NT2/D1 (cell line): Measurements from ENCODE around the gene SLC45A1.
"Not testable (repeated sequence)": the region's sequence is repeated elsewhere in the genome, so short reads cannot be mapped to it uniquely, and the experiment has no call there.

Experiments used
- DNase-seq: peaks from one replicate; pipeline ENCODE4 v3.0.0-alpha.2; 2011; ENCODE audit warnings: low read depth, low spot score
- H3K27me3 ChIP-seq: 2 replicates; pipeline ENCODE4 v1.6.0; 2011; ENCODE audit warnings: mild to moderate bottlenecking; ENCODE audit not compliant: insufficient read length, insufficient read depth
- H3K36me3 ChIP-seq: 2 replicates; pipeline ENCODE4 v1.6.1; 2011; ENCODE audit warnings: mild to moderate bottlenecking, low read length, mixed read lengths; ENCODE audit not compliant: insufficient read depth, insufficient read length
- H3K4me1 ChIP-seq: 2 replicates; pipeline ENCODE4 v1.5.1; 2011; ENCODE audit not compliant: insufficient read depth, insufficient read length
- H3K4me3 ChIP-seq: 2 replicates; pipeline ENCODE4 v1.5.1; 2011; ENCODE audit warnings: low read depth; ENCODE audit not compliant: insufficient read length
- H3K9ac ChIP-seq: 2 replicates; pipeline ENCODE4 v1.6.0; 2011; ENCODE audit warnings: low read depth; ENCODE audit not compliant: insufficient read length
- H3K9me3 ChIP-seq: 2 replicates; pipeline ENCODE4 v1.5.1; 2011; ENCODE audit warnings: mild to moderate bottlenecking, low read length; ENCODE audit not compliant: insufficient read depth
- SUZ12 ChIP-seq: IDR thresholded peaks from 2 replicates; pipeline ENCODE4 v1.6.1; 2011; ENCODE audit not compliant: insufficient read length, insufficient read depth; ENCODE audit errors: extremely low read depth
- YY1 ChIP-seq: IDR thresholded peaks from 2 replicates; pipeline ENCODE4 v1.6.1; 2011; ENCODE audit not compliant: insufficient read length, insufficient read depth
- ZNF274 ChIP-seq: IDR thresholded peaks from 2 replicates; pipeline ENCODE4 v1.6.1; 2011; ENCODE audit warnings: mild to moderate bottlenecking, low read depth, low read length

Gene SLC45A1

DNA sequence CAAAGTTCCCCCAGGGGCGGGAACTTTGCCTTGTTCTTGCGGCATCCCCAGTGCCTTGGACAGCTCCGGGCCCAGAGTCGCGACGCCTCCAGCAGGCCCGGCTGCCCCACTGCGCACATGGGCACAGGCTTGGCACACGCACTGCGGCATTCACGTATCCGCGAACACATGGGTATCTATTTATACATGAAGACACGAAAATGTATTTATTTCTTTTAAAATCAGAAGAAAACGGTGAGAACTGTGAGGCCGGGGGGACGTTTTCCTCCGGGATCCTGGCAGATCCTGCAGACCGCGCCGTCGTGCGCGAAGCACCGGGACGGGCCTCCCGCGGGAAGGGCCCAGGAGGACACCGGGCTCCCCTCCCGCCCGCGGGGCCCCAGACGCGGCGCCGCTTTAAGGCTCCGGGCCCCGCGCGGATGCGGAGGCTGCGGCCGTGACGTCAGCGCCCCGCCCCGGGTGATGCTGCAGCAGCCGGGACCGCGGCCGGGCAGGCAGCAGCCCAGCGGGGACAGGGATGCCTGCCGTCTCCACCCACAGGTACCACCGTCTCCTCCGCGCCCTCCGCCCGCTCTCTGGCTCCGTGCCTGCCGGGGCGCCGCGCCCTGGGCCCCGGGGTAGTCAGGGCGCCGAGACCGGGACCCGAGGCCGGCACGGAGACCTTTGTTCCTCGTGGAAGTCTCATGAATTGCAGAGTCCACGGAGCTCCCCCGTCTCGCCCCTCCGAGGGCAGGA is at the start of gene SLC45A1:
Gene SLC45A1 (plus strand): TSS at position 468 of the 735 bp plus-strand sequence. CDS start 6,216 bp downstream, outside the sequence.
- no peaks in the 10 kb centered on the region for H3K36me3 ChIP-seq
- H3K9me3 ChIP-seq: no peaks in the 10 kb centered on the region
- H3K27me3 ChIP-seq: peaks cover 27% of the 10 kb centered on the region
- DNase-seq: no peak
- H3K9ac ChIP-seq: peak within 1 kb of the TSS; percentile 56
- H3K4me3 ChIP-seq: peak within 1 kb of the TSS; percentile 43
- TF ChIP-seq SUZ12 (no peak), ZNF274 (no peak), YY1 (no peak)
- peaks cover 11% of the 10 kb centered on the region for H3K4me1 ChIP-seq

DNA sequence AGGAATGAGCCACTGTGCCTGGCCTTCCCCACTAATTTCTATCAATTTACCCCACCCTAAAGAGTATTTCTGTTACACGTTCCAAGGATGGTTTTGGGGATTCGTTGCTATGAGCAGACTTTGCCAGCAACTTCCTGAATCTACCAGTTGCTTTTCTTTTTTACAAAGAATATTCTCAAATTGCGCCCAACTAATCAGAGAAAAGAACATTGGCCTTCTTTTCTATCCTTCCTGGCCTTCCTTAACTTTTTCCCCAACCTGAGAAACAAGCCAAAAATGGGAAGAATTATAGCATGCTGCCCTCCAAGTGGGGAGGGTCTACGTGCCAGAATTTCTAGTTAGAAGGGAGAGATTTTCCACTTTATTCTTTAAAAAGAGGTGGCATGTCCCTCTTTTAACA is 44.9 kb upstream of the SLC45A1 start:
- Histone ChIP-seq H3K4me1 (peaks cover 2% of the 10 kb centered on the region), H3K9ac (no peak overlapping the region), H3K4me3 (no peak overlapping the region), H3K27me3 (no peaks in the 10 kb centered on the region), H3K9me3 (no peaks in the 10 kb centered on the region), H3K36me3 (no peaks in the 10 kb centered on the region)
- TF ChIP-seq YY1 (no peak), ZNF274 (no peak)
- DNase-seq: no peak

DNA sequence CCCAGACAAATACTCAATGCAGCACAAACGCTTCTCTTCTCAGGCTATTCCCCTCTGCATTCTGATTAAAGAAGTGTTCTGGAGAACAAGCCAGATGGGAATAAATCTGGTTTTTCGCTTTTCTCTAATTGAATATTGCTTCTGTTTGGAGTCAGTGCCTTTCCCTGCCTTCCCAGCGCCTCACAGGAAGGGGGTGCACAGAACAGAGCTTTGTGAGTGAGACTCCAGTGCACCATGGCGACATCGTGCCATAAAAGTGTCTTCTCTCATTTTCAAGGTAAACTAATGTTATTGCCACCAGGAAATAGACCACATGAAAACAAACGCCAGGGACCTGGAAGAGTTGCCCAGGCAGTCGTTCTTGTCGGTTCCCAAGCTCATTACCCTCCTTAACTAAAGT is 43.6 kb upstream of the SLC45A1 start:
- peaks cover 5% of the 10 kb centered on the region for H3K4me1 ChIP-seq
- no peak overlapping the region for H3K9ac ChIP-seq
- no peak overlapping the region for H3K4me3 ChIP-seq
- no peaks in the 10 kb centered on the region for H3K27me3 ChIP-seq
- no peaks in the 10 kb centered on the region for H3K9me3 ChIP-seq
- TF ChIP-seq ZNF274 (no peak), SUZ12 (no peak), YY1 (no peak)
- H3K36me3 ChIP-seq: no peaks in the 10 kb centered on the region
- DNase-seq: no peak

- TF ChIP-seq SUZ12 (no peak), ZNF274 (no peak), YY1 (no peak)
Observed at GRCh38 chr1:8276173-8276914, 41.6 kb upstream of the SLC45A1 start.

DNA sequence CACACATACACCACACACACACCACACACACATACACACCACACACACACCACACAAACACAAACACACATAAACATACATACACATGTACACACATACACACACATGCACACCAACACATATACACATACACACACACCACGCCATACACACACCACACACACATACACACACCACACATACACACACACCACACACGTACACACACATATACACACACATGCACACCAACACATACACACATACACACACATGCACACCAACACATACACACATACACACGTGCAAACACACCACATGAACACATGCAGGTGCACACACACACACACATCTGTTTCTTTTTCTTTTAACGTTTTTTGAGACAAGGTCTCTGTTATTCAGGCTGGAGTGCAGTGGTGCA is 41.0 kb upstream of the SLC45A1 start:
- H3K4me1 ChIP-seq: peaks cover 6% of the 10 kb centered on the region
- H3K9ac ChIP-seq: no peak overlapping the region
- no peak for DNase-seq

More at GRCh38 chr1:8276173-8276914, 41.6 kb upstream of the SLC45A1 start:
- H3K9me3 ChIP-seq: no peaks in the 10 kb centered on the region
- DNase-seq: no peak
- H3K9ac ChIP-seq: no peak overlapping the region
- H3K36me3 ChIP-seq: no peaks in the 10 kb centered on the region
- H3K4me3 ChIP-seq: no peak overlapping the region
- H3K4me1 ChIP-seq: peaks cover 5% of the 10 kb centered on the region
- no peaks in the 10 kb centered on the region for H3K27me3 ChIP-seq

DNA sequence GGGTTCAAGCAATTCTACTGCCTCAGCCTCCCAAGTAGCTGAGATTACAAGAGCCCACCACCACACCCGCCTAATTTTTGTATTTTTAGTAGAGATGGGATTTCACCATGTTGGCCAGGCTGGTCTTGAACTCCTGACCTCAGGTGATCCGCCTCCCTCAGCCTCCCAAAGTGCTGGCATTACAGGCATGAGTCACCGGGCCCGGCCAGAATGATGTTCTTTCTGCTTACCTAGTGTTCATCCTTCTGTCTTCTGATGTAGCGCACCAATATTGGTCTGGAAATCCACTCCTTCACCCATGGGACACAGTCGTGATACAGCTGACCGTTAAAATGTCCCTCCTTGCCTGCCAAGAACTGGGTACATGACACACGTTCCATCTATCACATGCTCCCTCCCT is 39.2 kb upstream of the SLC45A1 start:
- not testable (repeated sequence) for H3K27me3 ChIP-seq, H3K4me1 ChIP-seq, DNase-seq, H3K36me3 ChIP-seq, H3K9ac ChIP-seq, H3K9me3 ChIP-seq, H3K4me3 ChIP-seq

More for the DNA sequence above, 41.0 kb upstream of the SLC45A1 start:
- no peak for TF ChIP-seq SUZ12
- TF ChIP-seq YY1: no peak
- no peak for TF ChIP-seq ZNF274
- Histone ChIP-seq H3K27me3 (no peaks in the 10 kb centered on the region), H3K4me3 (no peak overlapping the region), H3K9me3 (no peaks in the 10 kb centered on the region), H3K36me3 (no peaks in the 10 kb centered on the region)

DNA sequence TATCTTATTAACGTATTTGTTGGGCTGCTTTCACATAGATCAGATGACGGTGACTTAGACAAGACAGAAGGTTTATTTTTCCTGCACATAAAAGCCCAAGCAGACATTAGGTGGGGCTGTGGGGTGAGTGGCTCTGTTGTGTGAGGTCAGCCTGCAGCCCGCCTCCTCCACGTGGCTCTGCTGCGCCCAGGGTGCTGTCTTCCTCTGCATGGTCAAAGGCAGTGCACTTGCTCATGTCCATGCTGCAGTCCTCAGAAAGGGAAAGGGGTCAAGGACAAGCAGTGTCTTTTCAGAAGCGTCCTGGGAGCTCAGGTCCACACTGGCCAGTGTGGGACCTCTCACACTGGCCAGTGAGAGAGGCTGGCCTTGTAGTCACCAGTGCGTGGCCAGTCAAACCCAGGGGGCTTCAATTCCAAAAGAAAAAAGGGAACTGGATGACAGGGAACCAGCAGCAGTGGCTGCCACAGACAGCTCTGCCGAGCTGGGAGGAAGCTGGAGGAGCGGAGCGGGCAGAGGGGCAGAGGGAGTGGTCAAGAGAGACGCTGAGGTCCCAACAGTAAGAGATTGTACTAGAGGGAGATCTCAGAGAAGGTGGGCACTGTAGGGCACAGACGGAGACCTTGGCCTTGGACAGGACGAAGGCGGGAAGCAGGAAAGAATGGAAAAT is 35.9 kb upstream of the SLC45A1 start:
- no peaks in the 10 kb centered on the region for H3K27me3 ChIP-seq
- H3K9me3 ChIP-seq: no peaks in the 10 kb centered on the region
- H3K4me1 ChIP-seq: peaks cover 5% of the 10 kb centered on the region
- TF ChIP-seq SUZ12: no peak
- no peak for TF ChIP-seq ZNF274
- TF ChIP-seq YY1: no peak
- H3K4me3 ChIP-seq: no peak overlapping the region
- no peaks in the 10 kb centered on the region for H3K36me3 ChIP-seq
- no peak for DNase-seq
- no peak overlapping the region for H3K9ac ChIP-seq
